Central memory CD4-positive, alpha-beta T cell (primary cell): ENCODE results near the gene LYRM4.

ENCODE experiments used
- DNase-seq: peaks from one replicate; pipeline ENCODE4 v3.0.0; 2022

Gene LYRM4

DNA sequence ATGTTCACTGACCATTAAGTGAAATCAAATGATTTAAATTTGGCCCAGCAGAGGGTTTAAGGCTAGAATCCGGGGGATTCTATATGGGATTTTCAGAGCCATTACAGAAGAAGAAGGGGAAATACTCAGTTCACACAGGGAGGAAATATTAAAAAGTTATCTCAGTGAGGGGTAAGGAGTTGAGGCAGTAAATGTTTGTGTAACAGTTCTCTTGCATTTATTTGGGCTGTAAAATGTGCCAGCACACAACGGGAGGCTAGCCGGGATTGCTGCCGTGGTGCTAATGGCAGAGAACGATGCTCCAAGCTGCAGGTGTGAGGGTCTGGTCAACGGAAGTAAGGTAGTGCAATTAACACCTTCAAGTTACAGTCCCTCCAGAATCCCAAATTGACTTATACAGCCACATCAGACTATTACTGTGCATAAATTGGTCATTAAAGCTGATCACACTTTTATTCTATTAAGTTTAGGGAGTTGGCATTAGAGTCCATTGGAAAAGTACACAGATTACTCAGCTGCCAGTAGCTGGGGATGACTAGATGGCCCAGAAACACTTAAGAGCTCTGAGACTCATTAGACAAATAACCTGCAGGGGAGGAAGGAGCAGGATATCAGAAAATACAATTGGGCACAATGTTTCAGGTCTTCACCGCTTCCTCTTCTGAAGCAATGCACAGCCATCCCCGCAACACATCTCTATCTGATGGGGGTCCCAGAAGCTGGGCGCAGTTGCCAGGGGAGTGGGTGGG is 144.3 kb downstream of the LYRM4 start:
- no peak for DNase-seq

DNA sequence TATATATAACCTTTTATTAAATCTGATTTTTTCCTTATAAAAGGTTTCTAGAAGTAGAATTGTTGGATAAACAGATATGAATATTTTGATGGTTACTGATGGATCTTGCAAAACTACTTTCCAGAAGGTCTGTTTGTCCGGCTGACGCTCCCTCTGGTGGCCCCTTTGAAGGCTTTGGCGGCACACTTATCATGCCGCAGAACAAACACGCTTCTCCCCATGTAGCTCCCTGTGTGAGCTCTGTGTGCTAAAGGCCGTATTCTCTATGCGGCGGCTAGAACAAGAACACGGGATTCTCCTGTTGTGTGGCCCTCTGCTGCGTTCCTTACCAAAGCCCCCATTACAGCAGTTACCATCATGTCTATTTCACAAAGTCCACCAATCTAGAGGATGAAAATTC is 145.6 kb downstream of the LYRM4 start:
- no peak for DNase-seq

DNA sequence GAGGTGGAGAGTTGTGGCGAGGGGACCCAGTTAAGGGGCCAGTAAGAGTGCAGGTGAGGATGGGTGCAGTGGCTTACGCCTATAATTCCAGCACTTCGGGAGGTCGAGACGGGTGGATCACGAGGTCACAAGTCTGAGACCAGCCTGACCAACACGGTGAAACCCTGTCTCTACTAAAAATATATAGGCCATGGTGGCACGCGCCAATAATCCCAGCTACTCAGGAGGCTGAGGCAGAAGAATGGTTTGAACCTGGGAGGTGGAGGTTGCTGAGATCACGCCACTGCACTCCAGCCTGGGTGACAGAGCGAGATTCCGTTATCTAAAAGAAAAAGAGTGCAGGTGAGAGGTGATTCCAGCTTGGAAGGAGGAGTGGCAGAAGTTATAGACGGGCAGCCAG is 147.7 kb downstream of the LYRM4 start:
- no peak for DNase-seq

DNA sequence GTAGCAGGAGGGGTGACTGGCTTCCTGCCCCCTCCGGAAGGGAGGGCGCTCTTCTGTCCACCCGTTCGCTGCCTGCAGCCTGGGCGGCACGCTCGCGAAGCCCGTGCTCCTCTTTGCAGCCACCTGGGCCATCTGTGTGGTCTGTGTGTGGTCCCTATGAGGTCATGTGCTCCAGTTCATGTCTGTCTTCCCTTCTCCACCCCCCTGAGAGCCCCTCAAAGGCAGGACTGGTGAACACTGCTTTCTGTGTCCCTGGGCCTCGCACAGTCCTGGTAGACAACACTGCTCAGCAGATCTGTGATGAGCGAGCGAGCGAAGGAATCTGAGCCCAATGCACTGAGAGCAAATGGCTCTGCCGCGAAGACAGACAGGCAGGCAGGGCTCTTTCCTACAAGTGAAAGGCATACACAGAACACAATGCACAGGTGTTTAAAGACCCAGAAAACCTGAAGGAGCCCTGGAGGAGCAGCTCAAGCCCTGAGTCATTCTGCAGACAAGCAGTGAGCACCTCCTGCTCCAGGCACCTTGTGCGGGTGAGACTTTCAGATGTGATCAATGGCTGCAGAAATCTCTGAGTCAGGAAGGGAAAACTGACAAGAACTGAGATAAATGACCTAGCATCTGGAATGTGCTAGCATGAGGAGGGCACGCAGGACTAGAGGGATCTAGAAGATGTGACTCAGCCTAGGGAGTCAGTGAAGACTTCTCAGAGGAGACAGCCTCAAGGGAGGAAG is 148.5 kb downstream of the LYRM4 start:
- DNase-seq = no peak

DNA sequence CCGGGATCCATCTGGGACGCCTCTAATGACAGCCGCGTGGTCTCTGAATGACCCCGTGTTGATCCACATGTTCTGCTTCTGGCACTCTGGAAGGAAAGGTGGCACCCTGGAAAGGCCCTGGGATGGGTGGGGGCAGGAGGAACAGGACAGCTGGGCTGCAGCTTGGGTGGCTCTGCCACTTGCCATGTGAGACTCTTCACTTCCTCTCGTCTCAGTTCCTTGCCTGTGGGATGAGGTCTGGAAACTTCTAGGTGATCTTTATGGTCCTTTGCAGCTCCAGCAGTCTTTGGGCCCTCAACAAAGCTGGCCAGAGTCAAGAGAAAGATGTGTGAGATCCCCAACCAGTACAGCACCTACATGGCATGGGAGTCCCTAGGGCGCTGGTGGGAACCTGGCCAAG is 149.1 kb downstream of the LYRM4 start:
- DNase-seq = no peak

DNA sequence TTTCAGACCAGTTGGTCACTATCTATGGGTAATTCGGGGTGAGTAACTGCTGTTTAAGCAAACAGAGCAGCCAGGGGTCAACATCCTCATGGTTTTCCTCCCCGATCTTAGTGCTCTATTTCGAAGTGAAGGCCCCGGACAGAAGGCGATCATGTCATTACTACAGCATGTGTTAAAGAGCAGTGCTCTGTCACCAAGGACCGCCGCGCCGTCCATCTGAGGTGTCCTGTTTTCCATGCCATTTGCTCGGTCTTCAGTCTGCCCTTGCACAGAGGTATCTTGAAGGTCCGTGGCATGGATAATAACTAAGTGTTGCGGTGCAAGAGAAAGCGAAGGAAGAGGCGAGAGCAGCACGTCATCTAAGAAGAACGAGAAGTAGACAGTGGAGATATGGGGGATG is 150.5 kb downstream of the LYRM4 start:
- DNase-seq = no peak

DNA sequence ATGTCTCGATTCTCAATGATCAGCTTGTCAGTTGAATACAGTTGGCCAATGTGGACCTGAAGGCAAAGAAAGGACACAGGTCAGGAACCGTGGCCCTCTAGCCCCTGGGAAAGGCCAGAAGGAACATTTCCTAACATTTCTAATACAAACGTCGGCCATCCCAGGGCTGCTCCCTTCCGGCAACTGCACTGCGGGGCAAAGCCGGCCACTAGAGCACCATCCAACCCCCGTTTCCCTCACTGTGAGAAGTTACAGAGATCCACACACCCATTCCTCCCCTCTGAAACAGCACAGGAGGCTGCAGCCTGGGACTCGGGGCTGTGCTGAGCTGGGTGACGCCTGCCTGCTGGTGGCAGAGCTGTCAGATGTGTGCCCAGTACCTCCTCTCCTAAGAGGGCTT is 151.3 kb downstream of the LYRM4 start:
- DNase-seq = no peak

DNA sequence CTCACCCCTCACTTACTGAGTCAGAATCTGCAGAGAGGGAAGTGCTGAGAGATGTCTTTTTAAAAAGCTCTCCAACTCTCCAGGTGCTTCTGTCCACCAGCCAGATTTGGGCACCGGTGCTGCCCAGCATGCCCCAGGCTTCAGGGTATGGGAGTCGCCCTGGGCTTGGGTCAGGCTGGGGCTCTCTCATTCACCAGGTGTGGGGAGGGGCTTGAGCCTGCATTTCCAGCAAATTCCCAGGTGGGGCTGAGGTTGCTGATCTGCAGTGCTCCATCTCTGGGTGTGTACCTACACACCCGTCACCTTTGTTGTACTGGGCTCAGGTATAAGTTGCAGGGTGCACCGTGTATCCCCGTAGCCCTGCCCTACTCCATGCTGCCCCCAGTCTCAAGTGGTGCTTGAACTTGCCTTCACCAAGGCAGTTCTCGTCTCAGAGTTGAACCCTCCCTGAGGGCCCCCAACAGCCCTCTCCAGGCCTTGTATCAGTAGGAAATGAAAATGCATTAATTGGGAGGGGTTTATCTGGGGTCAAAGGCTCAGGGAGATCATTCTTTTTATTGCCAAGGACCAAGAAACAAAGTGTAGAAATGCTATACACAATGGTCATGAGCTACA is 152.1 kb downstream of the LYRM4 start:
- DNase-seq = no peak

DNA sequence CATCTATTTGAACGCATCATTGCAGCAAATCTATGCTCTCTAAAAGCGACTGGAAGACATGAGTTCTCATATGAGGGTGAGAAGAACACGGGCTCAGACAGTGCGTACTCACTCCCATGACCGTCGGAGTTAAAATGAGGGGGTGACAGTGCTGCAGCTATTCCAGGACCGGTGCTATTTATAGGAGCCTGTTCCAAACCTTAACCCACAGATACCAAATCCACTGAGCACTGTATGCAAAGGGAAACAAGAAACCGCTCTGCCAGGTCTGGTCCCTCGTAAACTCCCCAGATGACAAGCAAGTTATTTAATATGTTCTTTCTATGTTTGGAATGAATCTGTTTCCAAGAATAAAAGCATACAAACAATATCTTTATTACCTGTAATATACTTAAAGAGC is 152.7 kb downstream of the LYRM4 start:
- no peak for DNase-seq

DNA sequence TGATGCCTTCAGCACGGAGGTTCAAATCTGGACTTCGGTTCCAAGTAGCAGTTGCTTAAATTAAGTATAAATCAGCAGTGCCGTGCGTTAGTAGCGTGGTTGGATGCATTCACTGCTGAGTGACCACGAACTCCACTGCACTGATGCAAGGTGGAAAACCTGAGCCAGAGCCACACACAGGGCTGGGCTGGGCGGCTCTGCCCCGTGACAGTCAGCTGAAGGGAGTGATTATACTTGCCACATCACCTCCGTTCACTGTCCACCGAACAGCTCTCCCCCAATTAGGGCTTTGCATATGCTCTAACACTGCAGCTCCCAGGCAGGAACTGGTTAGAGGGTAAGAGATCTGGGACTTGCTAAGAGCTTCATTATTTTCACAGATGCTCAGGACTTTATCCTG is 153.4 kb downstream of the LYRM4 start:
- DNase-seq = no peak

DNA sequence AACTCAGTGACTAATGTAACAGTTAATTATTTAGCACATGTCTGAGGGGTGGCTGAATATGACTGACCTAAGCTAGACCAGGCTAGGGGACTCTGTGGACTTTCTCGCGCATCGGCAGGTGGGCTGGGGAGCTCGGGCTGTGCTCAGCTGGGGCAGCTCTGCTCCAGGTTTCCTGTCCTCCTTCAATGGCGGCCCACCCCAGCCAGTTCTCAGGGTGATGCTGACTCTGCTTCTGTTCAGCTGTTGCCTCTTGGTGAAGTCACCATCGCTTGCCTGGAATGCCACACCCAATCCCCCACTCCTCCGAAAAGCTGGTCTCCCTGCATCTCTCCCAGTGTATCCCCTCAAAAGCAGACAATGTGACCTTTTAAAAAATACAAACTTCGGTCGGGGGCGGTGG is 155.6 kb downstream of the LYRM4 start:
- no peak for DNase-seq

DNA sequence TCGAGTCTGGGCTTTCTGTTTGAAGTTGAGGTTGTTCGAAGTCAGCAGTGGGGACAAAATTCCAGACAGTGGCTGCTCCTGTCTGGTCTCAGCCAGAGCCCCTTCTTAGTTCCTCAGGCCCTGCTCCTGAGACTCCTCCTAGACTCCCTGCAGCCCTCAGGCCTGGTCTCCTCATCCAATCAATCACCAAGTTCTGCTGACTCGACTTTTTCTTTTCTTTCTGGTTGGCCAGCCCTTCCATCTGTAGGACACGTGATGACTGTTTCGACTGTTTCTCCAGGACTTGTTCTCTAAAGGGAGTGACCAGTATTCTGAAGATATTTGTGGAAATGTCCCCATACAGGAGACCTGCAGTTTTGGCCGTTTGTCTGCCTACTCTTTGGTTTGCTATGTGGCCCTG is 156.1 kb downstream of the LYRM4 start:
- no peak for DNase-seq

DNA sequence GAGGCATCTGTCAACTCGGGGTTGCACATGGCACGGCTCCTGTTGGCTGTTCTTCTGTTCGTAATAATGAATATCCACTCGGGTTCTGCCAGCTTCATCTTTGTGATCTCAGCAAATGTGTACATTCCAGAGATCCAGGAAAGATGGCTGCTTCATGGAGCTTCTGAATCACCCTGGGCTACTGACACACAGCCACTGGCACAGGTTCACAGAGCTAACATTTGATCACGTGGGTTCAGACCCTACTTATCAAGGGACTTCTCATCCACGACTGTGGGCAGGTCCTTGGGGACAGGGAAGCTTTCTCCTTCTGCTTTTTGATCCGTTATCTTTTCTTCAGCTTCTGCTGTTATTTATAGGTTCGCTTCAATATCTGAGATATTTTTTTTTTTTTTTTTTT is 157.5 kb downstream of the LYRM4 start:
- DNase-seq = no peak

DNA sequence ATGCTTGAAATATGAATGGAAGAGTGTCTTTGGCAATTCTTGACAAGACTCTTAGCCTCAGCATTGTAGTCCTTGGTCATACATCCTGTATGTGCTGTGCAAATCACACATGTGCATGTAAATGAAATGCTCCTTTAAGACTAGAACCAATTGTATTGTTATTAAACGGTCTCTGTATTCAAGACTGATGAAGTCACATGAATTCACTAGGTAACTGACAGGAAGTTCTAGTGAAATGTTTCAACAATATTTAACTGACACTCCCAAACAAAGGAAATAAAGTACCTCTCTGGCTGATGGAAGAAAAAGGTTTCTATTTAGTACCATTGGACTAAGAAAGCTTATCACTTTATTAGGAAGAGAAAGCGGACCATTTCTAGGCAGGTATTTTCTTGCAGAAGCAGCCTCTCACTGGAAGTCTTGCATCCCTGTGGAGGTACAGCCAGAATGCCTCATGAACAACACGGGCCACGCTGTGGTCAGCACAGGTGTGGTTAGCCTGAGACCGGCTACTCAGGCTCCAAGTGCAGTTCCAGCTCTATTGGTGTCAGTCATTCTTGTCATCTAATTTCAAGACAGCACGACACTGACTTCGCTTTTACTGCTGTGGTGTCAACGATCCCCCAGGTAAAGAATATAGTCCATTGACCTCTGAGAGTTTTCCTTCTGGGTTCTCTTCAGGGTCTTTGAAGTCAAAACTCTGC is 158.3 kb downstream of the LYRM4 start:
- DNase-seq = no peak

DNA sequence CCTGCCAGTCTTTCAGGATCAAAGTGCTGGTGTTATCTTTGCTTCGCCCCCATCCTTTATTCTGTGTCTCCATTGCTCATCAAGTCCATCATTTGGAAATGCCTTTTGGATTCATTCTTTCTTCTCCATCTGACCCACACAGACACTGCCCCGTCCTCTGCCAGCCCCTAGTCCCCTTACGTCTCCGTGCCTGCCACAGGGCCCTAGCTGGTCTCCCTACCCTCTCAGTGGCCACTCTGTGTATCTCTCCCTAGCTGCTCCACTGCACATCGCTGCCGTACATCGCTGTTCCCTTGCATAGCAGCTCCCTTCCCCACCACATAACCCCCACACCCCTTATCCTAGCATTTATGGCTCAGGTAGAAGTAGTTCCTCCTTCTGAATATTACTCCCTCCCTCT is 159.9 kb downstream of the LYRM4 start:
- no peak for DNase-seq

DNA sequence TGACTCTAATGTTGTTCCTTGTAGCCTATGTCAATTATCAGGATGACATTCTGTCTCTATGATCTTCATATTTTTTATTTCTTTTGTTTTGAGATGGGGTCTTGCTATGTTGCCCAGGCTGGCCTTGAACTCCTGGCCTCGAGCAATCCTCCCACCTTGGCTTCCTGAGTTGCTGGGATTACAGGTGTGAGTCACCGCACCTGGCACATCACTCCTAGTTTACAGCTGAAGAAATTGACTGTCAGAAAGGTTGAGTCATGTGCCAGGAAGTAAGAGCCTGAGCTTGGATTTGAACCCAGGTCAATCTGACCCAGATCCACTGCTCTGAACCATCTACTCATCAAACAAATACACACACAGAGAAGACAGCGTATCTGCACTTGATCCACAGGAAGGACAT is 161.2 kb downstream of the LYRM4 start:
- no peak for DNase-seq

DNA sequence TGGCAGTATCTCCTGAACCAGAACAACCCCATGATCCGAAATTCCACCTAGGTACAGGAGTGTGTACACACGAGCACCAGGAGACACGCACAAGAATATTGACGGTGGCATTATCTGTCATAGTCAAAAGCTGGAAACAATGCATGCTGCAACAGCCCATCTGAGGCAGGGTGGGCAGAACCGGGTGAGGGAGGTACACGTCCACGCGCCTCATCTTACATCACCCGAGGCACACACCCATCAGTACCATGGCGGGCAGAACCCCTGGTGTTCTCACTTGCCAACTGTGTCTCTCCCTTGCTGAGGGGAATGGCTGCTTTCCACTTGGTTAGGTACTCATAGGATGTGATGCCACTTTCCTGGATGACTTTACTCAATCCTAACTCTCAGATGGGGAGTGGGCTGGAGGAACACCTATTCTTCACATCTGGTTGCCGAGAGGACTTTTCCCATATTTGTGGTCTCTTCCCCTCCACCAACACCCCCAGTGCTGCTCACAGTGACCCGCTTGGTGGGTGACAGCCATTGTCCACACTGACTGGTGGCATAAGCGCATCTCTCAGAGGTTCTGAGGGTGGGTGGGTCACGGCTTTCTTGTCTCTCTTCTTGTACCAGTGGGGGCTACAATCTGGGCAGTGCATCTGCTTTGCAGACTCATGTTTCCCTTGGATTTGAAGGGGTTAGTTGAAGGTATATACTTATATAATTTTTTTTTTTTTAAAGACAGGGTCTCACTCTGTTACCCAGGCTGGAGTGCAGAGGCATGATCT is 162.1 kb downstream of the LYRM4 start:
- no peak for DNase-seq

DNA sequence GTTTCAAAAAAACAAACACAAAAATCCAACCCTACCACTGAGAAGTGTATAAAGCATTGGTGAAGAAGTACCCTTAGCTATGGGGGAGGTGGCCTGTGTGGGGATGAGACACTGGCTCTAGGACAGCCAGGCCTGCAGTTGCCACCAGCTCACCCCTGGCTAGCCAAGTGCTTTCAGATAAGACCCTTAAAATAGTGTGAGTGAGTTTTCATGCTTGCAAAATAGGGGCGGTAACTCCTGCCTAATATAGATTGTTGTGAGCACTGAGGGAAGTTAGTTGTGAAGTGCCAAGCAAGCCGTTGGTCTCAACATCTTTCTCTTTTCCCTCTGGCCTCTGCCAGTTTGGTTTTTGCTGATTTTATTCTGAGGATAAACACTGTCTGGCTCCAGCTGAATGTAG is 164.3 kb downstream of the LYRM4 start:
- DNase-seq = no peak

DNA sequence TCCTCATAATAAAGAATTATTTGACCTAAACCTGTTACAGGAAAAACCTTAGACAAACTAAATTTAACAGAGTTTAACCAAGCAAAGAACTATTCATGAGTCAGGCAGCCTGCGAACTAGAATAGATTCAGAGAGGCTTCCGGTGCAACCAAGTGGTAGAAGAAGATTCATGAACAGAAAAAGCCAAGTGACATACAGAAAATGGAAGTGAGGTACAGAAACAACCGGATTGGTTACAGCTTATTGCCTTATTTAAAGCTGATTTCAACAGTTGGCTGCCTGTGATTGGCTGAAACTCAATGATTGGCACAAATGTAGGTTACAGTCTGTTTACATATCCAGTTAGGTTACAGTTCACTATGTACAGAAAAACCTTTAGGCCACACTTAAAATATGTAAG is 165.5 kb downstream of the LYRM4 start:
- no peak for DNase-seq

DNA sequence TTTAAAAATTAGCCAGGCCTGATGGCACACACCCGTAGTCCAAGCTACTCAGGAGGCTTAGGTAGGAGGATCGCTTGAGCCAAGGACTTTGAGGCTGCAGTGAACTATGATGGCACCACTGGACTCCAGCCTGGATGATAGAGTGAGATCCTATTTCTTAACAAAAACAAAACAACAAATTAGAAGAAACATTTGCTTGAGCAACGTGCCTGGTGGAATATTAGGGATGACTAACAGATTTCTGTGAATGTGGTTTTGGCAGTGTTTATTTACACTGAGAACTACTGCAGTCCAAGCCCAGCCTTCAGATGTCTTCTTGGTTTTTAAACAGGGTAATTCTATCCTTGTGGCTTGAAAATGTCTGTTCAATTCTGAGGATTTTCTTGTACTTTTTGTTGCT is 166.4 kb downstream of the LYRM4 start:
- no peak for DNase-seq

DNA sequence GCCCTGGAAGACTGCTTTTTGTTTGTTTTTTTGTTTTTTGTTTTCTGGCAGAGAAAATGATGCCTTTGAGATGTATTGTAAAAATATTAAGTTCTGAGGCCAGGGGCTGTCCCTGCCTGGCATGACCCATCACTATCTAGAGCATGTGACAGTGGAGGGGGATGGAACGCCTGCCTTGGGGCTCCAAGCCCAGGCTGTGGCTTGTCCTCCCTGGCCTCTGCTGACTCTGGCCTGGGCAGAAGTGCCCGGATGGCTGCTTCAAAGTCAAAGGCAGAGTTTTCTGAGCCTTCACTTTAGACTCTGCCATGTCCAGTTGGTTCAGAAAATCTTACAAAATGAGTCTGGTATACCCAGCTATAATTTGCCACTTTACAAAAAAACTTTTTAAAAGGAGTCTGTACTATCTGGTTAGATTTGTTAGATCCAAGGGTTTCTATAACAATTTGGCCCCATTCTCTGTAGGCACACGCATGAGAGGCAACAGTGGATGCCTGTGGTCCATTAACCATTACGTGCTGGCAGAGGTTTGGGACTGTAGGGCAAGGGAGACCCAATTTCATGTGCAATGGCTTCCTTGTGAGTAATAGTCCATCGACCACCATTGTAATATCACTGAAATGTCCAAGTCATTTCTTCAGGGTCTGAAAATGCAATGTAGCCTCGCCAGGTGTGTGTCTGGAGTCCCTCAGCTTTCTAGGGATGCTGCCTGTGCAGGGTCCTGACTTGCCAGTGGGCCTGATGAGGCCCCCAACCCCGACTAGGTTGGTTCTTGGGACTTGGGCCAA is 167.3 kb downstream of the LYRM4 start:
- DNase-seq = no peak
